IMR-90 (cell line): ENCODE measurements around the gene IL20RA. TPM values are rescaled to one million over a fixed set of nuclear protein-coding genes. Genes with fewer than 3 reads are reported as not detected.

Experiments
- ATAC-seq: fragments of 200-7000 bp; cut with Tn5 transposase; 2 replicates; pipeline ENCODE4 v1.9.1; 2020; ENCODE audit warnings: low read depth, mild to moderate bottlenecking, moderate library complexity
- BruUV-seq: library from RNA; stranded (reverse); fragments of 400-500 nt; replicated peaks from 2 replicates; lab custom pipeline; 2021; lab: Mats Ljungman, UMichigan
- CTCF ChIA-PET: fragments of 300-600 bp; formaldehyde crosslinking; extraction: SDS; loops from one replicate; lab custom pipeline; 2021; ENCODE audit warnings: antibody characterized with exemption; lab: Yijun Ruan, JAX
- POLR2A ChIA-PET: fragments of 300-600 bp; sonication (Branson Sonifier 250); formaldehyde crosslinking; loops from one replicate; lab custom pipeline; 2022; ENCODE audit warnings: antibody characterized with exemption; ENCODE audit not compliant: unreplicated experiment; lab: Charles Lee
- DNase-seq: peaks from one replicate; pipeline ENCODE4 v3.0.0; 2013
- H2AFZ ChIP-seq: replicated peaks from 2 replicates; pipeline ENCODE3; 2013; ENCODE audit warnings: low read length, mild to moderate bottlenecking; ENCODE audit not compliant: poor library complexity
- H2AK5ac ChIP-seq: 2 replicates; pipeline ENCODE4 v1.6.1; 2013; ENCODE audit warnings: low read depth, low read length, inconsistent platforms
- H2AK9ac ChIP-seq: replicated peaks from 2 replicates; pipeline ENCODE3; 2013; ENCODE audit warnings: mild to moderate bottlenecking, low read depth, low read length, moderate library complexity; ENCODE audit not compliant: poor library complexity
- H2BK120ac ChIP-seq: 2 replicates; pipeline ENCODE4 v1.6.1; 2013; ENCODE audit warnings: low read depth, low read length, inconsistent platforms
- H2BK15ac ChIP-seq: 3 replicates; pipeline ENCODE4 v1.6.1; 2013; ENCODE audit warnings: low read depth, low read length, inconsistent platforms
- H2BK20ac ChIP-seq: 2 replicates; pipeline ENCODE4 v1.6.1; 2013; ENCODE audit warnings: low read depth, mild to moderate bottlenecking, inconsistent platforms, low read length, moderate library complexity
- H2BK5ac ChIP-seq: 2 replicates; pipeline ENCODE4 v1.6.1; 2013; ENCODE audit warnings: mild to moderate bottlenecking, low read depth, low read length, inconsistent platforms; ENCODE audit not compliant: poor library complexity, severe bottlenecking
- H3K14ac ChIP-seq: replicated peaks from 2 replicates; pipeline ENCODE4 v1.6.1; 2013; ENCODE audit warnings: low read depth, low read length, inconsistent platforms
- H3K18ac ChIP-seq: 2 replicates; pipeline ENCODE4 v1.6.1; 2013; ENCODE audit warnings: low read depth, low read length, control low read depth
- H3K23ac ChIP-seq: 2 replicates; pipeline ENCODE4 v1.6.1; 2013; ENCODE audit warnings: low read depth, low read length, inconsistent platforms
- H3K27ac ChIP-seq: 2 replicates; pipeline ENCODE4 v1.5.1; 2013; ENCODE audit warnings: mild to moderate bottlenecking, control low read depth, low read length; ENCODE audit not compliant: insufficient read depth
- H3K27me3 ChIP-seq: 2 replicates; pipeline ENCODE4 v1.6.1; 2013; ENCODE audit warnings: low read length; ENCODE audit not compliant: control insufficient read depth, insufficient read depth
- H3K36me3 ChIP-seq: 2 replicates; pipeline ENCODE4 v1.6.1; 2013; ENCODE audit warnings: low read length, mixed read lengths; ENCODE audit not compliant: control insufficient read depth, insufficient read depth
- H3K4ac ChIP-seq: 2 replicates; pipeline ENCODE4 v1.6.1; 2013; ENCODE audit warnings: low read depth, low read length, inconsistent platforms
- H3K4me1 ChIP-seq: 2 replicates; pipeline ENCODE4 v1.6.1; 2013; ENCODE audit warnings: low read length, mixed read lengths; ENCODE audit not compliant: control insufficient read depth, insufficient read depth
- H3K4me2 ChIP-seq: 2 replicates; pipeline ENCODE4 v1.6.1; 2013; ENCODE audit warnings: low read depth, mild to moderate bottlenecking, control low read depth, low read length, moderate library complexity
- H3K4me3 ChIP-seq: 2 replicates; pipeline ENCODE4 v1.5.1; 2013; ENCODE audit warnings: low read depth, mild to moderate bottlenecking, control low read depth, low read length, moderate library complexity; ENCODE audit not compliant: insufficient read depth
- H3K56ac ChIP-seq: 2 replicates; pipeline ENCODE4 v1.6.1; 2013; ENCODE audit warnings: low read length, inconsistent platforms; ENCODE audit not compliant: insufficient read depth; ENCODE audit errors: extremely low read depth
- H3K79me1 ChIP-seq, 2 experiments: 2 replicates each; pipeline ENCODE4 v1.6.1; 2013; ENCODE audit warnings: low read length in 2 of 2, inconsistent platforms in 1 of 2, low read depth in 1 of 2
- H3K9ac ChIP-seq: 2 replicates; pipeline ENCODE4 v1.6.1; 2013; ENCODE audit warnings: low read depth, low read length, control low read depth
- H3K9me1 ChIP-seq: 2 replicates; pipeline ENCODE4 v1.6.1; 2013; ENCODE audit warnings: low read length, inconsistent platforms; ENCODE audit not compliant: insufficient read depth
- H3K9me3 ChIP-seq: 2 replicates; pipeline ENCODE4 v1.6.1; 2013; ENCODE audit warnings: low read length; ENCODE audit not compliant: control insufficient read depth, insufficient read depth
- H4K20me1 ChIP-seq: 2 replicates; pipeline ENCODE4 v1.6.1; 2013; ENCODE audit warnings: low read length, inconsistent platforms; ENCODE audit not compliant: insufficient read depth
- H4K5ac ChIP-seq: 2 replicates; pipeline ENCODE4 v1.6.1; 2013; ENCODE audit warnings: mild to moderate bottlenecking, low read depth, low read length, control low read depth
- H4K8ac ChIP-seq, 2 experiments: 2 replicates each; pipeline ENCODE4 v1.6.1; 2013; ENCODE audit warnings: low read depth in 2 of 2, low read length in 2 of 2, control low read depth in 1 of 2, inconsistent platforms in 1 of 2
- H4K91ac ChIP-seq: 2 replicates; pipeline ENCODE4 v1.6.1; 2013; ENCODE audit warnings: low read depth, low read length, inconsistent platforms; ENCODE audit not compliant: insufficient read depth
- CEBPB ChIP-seq: IDR thresholded peaks from 2 replicates; pipeline ENCODE4 v1.6.1; 2012; ENCODE audit warnings: low read depth, low read length, improper control_type of control experiment
- CHD1 ChIP-seq: IDR thresholded peaks from 2 replicates; pipeline ENCODE4 v1.6.1; 2012; ENCODE audit warnings: low read depth, low read length, improper control_type of control experiment
- MXI1 ChIP-seq: IDR thresholded peaks from 2 replicates; pipeline ENCODE4 v1.6.1; 2012; ENCODE audit warnings: low read depth, mild to moderate bottlenecking, low read length, moderate library complexity, borderline replicate concordance
- WGBS, 2 experiments: methylation state at CpG; one replicate each; pipeline versions ENCODE4 v1.1.5 to v1.1.7; 2013; ENCODE audit warnings: missing lambda C conversion rate in 2 of 2; ENCODE audit not compliant: insufficient read length in 1 of 2; ENCODE audit errors: extremely low coverage in 2 of 2; 5-methylcytosine and 5-hydroxymethylcytosine counted together
- dilution Hi-C: fragments of 300-500 bp; cut with HindIII; formaldehyde crosslinking; loops from one replicate; pipeline ENCODE4 v1.14.3; 2018; ENCODE audit warnings: low sequenced_read_pairs; ENCODE audit not compliant: unreplicated experiment
- in situ Hi-C: fragments of 300-500 bp; cut with MboI; formaldehyde crosslinking; loops from 3 replicates; pipeline ENCODE4 v1.14.3; 2019; ENCODE audit warnings: low sequenced_read_pairs, inconsistent platforms, mixed read lengths
- intact Hi-C: fragments of 100-400 bp; cut with micrococcal nuclease; formaldehyde crosslinking; loops from 2 replicates; pipeline ENCODE4 v1.10.0; 2022
- polyA plus RNA-seq, 3 experiments: library from polyadenylated mRNA; depleted of rRNA; stranded (reverse); fragments of >200 nt; gene quantifications; 2 replicates each; pipeline ENCODE4 v1.2.3, GENCODE V29; 2012; ENCODE audit warnings: low replicate concordance in 1 of 3
- total RNA-seq: library from RNA; depleted of rRNA; stranded (reverse); fragments of >200 nt; gene quantifications from 2 replicates; pipeline ENCODE4 v1.2.3, GENCODE V29; 2012

IL20RA gene
- total and polyA plus RNA-seq, 2 of the 4 experiments (the other 2 are of a cell fraction) = 0.02 TPM; not detected in 1

GRCh38 chr6:137056121-137056880, 11.5 kb upstream of the IL20RA start:
- Histone ChIP-seq H2BK20ac (no peak overlapping the region), H4K91ac (no peak overlapping the region), H3K23ac (no peak overlapping the region), H2AFZ (no peak overlapping the region), H2AK9ac (no peak overlapping the region), H2BK5ac (no peak overlapping the region), H3K18ac (no peak overlapping the region), H3K79me1 (no peaks in the 10 kb centered on the region), H4K5ac (no peak overlapping the region), H3K4ac (no peak overlapping the region), H3K9me3 (no peaks in the 10 kb centered on the region), H3K56ac (no peak overlapping the region), H2BK120ac (no peak overlapping the region), H2BK15ac (no peak overlapping the region), H4K20me1 (no peaks in the 10 kb centered on the region), H3K27ac (no peak overlapping the region), H3K9me1 (no peaks in the 10 kb centered on the region), H3K4me1 (no peaks in the 10 kb centered on the region), H3K9ac (no peak overlapping the region), H3K27me3 (no peaks in the 10 kb centered on the region), H2AK5ac (no peak overlapping the region), H4K8ac (no peak overlapping the region), H3K4me2 (no peak overlapping the region), H3K14ac (no peak overlapping the region), H3K36me3 (no peaks in the 10 kb centered on the region), H3K4me3 (no peak overlapping the region)
- dilution Hi-C loops (no loop called here), in situ Hi-C loops (no loop called here), intact Hi-C loops (no loop called here)
- TF ChIP-seq CEBPB (no peak), CHD1 (no peak), MXI1 (no peak)
- DNase-seq (no peak), ATAC-seq (no peak)
- no TSS peak for BruUV-seq
- ChIA-PET POLR2A (no interaction called here), CTCF (interaction anchor here (0.6 kb wide), 1 partner anchor 13 kb away, joined by 3 read pairs; no protein-coding TSS in a partner anchor)
- no CpG with 5 or more reads among the region's 3 CpGs for WGBS, 2 experiments
